ENCODE data around the gene CASZ1.

The CASZ1 gene

GRCh38 chr1:10762875-10763274, 33.6 kb downstream of the CASZ1 start:
- Histone ChIP-seq H3K9ac (ENCODE audit: insufficient read length, low read depth) (no peak overlapping the region), H3K4me3 (ENCODE audit: insufficient read length, low read depth) (no peak overlapping the region), H3K4me1 (ENCODE audit: insufficient read depth, insufficient read length) (peaks cover 13% of the 10 kb centered on the region), H3K36me3 (ENCODE audit: insufficient read depth, insufficient read length, low read length) (no peaks in the 10 kb centered on the region), H3K27me3 (ENCODE audit: insufficient read depth, insufficient read length) (no peaks in the 10 kb centered on the region), H3K9me3 (ENCODE audit: insufficient read depth, low read length) (no peaks in the 10 kb centered on the region)
- DNase-seq (ENCODE audit: low read depth, low spot score) = no peak
- no peak for TF ChIP-seq ZNF274 (IDR thresholded peaks at IDR 0.05; ENCODE audit: low read depth, low read length)
- no peak for TF ChIP-seq SUZ12 (IDR thresholded peaks at IDR 0.05; ENCODE audit: extremely low read depth, insufficient read depth, insufficient read length)
- no peak for TF ChIP-seq YY1 (IDR thresholded peaks at IDR 0.05; ENCODE audit: insufficient read depth, insufficient read length)

- no peak for DNase-seq (ENCODE audit: low read depth, low spot score)
- Histone ChIP-seq H3K9ac (ENCODE audit: insufficient read length, low read depth) (no peak overlapping the region), H3K4me3 (ENCODE audit: insufficient read length, low read depth) (no peak overlapping the region), H3K27me3 (ENCODE audit: insufficient read depth, insufficient read length) (no peaks in the 10 kb centered on the region), H3K9me3 (ENCODE audit: insufficient read depth, low read length) (no peaks in the 10 kb centered on the region), H3K4me1 (ENCODE audit: insufficient read depth, insufficient read length) (peaks cover 14% of the 10 kb centered on the region), H3K36me3 (ENCODE audit: insufficient read depth, insufficient read length, low read length) (no peaks in the 10 kb centered on the region)
- TF ChIP-seq YY1 (IDR thresholded peaks at IDR 0.05; ENCODE audit: insufficient read depth, insufficient read length) (no peak), ZNF274 (IDR thresholded peaks at IDR 0.05; ENCODE audit: low read depth, low read length) (no peak), SUZ12 (IDR thresholded peaks at IDR 0.05; ENCODE audit: extremely low read depth, insufficient read depth, insufficient read length) (no peak)
Observed at GRCh38 chr1:10762153-10762523, 34.3 kb downstream of the CASZ1 start.

GRCh38 chr1:10761503-10762152, 34.8 kb downstream of the CASZ1 start:
- Histone ChIP-seq H3K9ac (ENCODE audit: insufficient read length, low read depth) (no peak overlapping the region), H3K4me1 (ENCODE audit: insufficient read depth, insufficient read length) (peaks cover 18% of the 10 kb centered on the region), H3K36me3 (ENCODE audit: insufficient read depth, insufficient read length, low read length) (no peaks in the 10 kb centered on the region), H3K4me3 (ENCODE audit: insufficient read length, low read depth) (no peak overlapping the region), H3K27me3 (ENCODE audit: insufficient read depth, insufficient read length) (no peaks in the 10 kb centered on the region), H3K9me3 (ENCODE audit: insufficient read depth, low read length) (no peaks in the 10 kb centered on the region)
- DNase-seq (ENCODE audit: low read depth, low spot score) = no peak
- no peak for TF ChIP-seq SUZ12 (IDR thresholded peaks at IDR 0.05; ENCODE audit: extremely low read depth, insufficient read depth, insufficient read length)
- TF ChIP-seq ZNF274 (IDR thresholded peaks at IDR 0.05; ENCODE audit: low read depth, low read length) = no peak
- no peak for TF ChIP-seq YY1 (IDR thresholded peaks at IDR 0.05; ENCODE audit: insufficient read depth, insufficient read length)

- no peak for TF ChIP-seq SUZ12 (IDR thresholded peaks at IDR 0.05; ENCODE audit: extremely low read depth, insufficient read depth, insufficient read length)
- TF ChIP-seq YY1 (IDR thresholded peaks at IDR 0.05; ENCODE audit: insufficient read depth, insufficient read length) = no peak
- no peak for TF ChIP-seq ZNF274 (IDR thresholded peaks at IDR 0.05; ENCODE audit: low read depth, low read length)
- no peak for DNase-seq (ENCODE audit: low read depth, low spot score)
- no peaks in the 10 kb centered on the region for H3K36me3 ChIP-seq (ENCODE audit: insufficient read depth, insufficient read length, low read length)
- no peaks in the 10 kb centered on the region for H3K27me3 ChIP-seq (ENCODE audit: insufficient read depth, insufficient read length)
- no peak overlapping the region for H3K4me3 ChIP-seq (ENCODE audit: insufficient read length, low read depth)
- no peaks in the 10 kb centered on the region for H3K9me3 ChIP-seq (ENCODE audit: insufficient read depth, low read length)
- peaks cover 16% of the 10 kb centered on the region for H3K4me1 ChIP-seq (ENCODE audit: insufficient read depth, insufficient read length)
- H3K9ac ChIP-seq (ENCODE audit: insufficient read length, low read depth) = no peak overlapping the region
Observed at GRCh38 chr1:10760566-10761502, 35.6 kb downstream of the CASZ1 start.

GRCh38 chr1:10759413-10760200, 36.8 kb downstream of the CASZ1 start:
- TF ChIP-seq SUZ12 (IDR thresholded peaks at IDR 0.05; ENCODE audit: extremely low read depth, insufficient read depth, insufficient read length) (no peak), YY1 (IDR thresholded peaks at IDR 0.05; ENCODE audit: insufficient read depth, insufficient read length) (no peak), ZNF274 (IDR thresholded peaks at IDR 0.05; ENCODE audit: low read depth, low read length) (no peak)
- H3K27me3 ChIP-seq (ENCODE audit: insufficient read depth, insufficient read length) = no peaks in the 10 kb centered on the region
- no peak overlapping the region for H3K4me3 ChIP-seq (ENCODE audit: insufficient read length, low read depth)
- H3K9ac ChIP-seq (ENCODE audit: insufficient read length, low read depth) = no peak overlapping the region
- DNase-seq (ENCODE audit: low read depth, low spot score) = no peak
- H3K9me3 ChIP-seq (ENCODE audit: insufficient read depth, low read length) = no peaks in the 10 kb centered on the region
- H3K4me1 ChIP-seq (ENCODE audit: insufficient read depth, insufficient read length) = peaks cover 14% of the 10 kb centered on the region
- H3K36me3 ChIP-seq (ENCODE audit: insufficient read depth, insufficient read length, low read length) = no peaks in the 10 kb centered on the region

- Histone ChIP-seq H3K9ac (ENCODE audit: insufficient read length, low read depth) (no peak overlapping the region), H3K4me3 (ENCODE audit: insufficient read length, low read depth) (no peak overlapping the region), H3K9me3 (ENCODE audit: insufficient read depth, low read length) (no peaks in the 10 kb centered on the region), H3K27me3 (ENCODE audit: insufficient read depth, insufficient read length) (no peaks in the 10 kb centered on the region), H3K36me3 (ENCODE audit: insufficient read depth, insufficient read length, low read length) (no peaks in the 10 kb centered on the region), H3K4me1 (ENCODE audit: insufficient read depth, insufficient read length) (peaks cover 14% of the 10 kb centered on the region)
- no peak for TF ChIP-seq SUZ12 (IDR thresholded peaks at IDR 0.05; ENCODE audit: extremely low read depth, insufficient read depth, insufficient read length)
- no peak for TF ChIP-seq YY1 (IDR thresholded peaks at IDR 0.05; ENCODE audit: insufficient read depth, insufficient read length)
- TF ChIP-seq ZNF274 (IDR thresholded peaks at IDR 0.05; ENCODE audit: low read depth, low read length) = no peak
- no peak for DNase-seq (ENCODE audit: low read depth, low spot score)
Observed at GRCh38 chr1:10756842-10757241, 39.6 kb downstream of the CASZ1 start.
